Stimulated activated CD8-positive, alpha-beta memory T cell treated with anti-CD3 and anti-CD28 coated beads, Interleukin-7, amount 100 ng/mL, for 24 hours (primary cell): ENCODE measurements around the gene P2RX6.
"Not testable (repeated sequence)": the region's sequence is repeated elsewhere in the genome, so short reads cannot be mapped to it uniquely, and the experiment has no call there.

Experiments used
- DNase-seq: peaks from one replicate; pipeline ENCODE4 v3.0.0-alpha.2; 2020; ENCODE audit warnings: low read depth

P2RX6 gene

DNA sequence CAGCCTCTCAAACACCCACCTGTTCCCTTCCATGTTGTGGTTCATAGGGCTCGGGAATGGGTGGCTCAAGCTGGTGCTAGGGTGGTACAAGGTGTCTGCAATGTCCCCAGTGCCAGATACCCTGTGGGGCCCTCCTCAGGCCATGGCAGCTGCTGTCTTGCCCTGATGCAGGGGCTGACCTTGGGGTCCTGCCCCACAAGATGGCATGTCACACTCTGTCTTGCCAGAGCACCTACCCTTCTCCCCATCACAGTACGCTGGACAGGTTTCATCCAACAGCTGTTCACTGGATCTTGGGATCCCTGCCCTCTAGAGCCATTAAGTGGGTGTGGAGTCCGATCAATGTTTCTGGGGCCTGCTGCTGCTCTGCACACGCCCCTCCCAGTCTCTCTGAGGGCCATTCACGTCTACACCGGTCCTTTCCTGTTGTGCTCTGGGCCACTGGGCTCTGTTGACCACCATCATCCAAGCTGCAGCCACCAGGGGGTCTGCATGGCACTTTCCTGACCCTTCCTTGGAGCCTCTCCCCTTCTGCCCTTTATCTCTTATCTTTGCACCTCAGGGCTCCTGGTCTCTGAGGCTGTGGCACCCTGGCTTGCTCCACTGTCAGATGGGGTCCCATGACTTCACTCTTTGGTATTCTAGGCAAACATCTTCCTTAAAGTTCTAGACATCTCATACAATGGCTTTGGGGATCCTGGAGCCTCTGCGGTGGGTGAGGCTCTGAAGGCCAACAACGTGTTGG, 37.9 kb downstream of the P2RX6 start:
- no peak for DNase-seq

DNA sequence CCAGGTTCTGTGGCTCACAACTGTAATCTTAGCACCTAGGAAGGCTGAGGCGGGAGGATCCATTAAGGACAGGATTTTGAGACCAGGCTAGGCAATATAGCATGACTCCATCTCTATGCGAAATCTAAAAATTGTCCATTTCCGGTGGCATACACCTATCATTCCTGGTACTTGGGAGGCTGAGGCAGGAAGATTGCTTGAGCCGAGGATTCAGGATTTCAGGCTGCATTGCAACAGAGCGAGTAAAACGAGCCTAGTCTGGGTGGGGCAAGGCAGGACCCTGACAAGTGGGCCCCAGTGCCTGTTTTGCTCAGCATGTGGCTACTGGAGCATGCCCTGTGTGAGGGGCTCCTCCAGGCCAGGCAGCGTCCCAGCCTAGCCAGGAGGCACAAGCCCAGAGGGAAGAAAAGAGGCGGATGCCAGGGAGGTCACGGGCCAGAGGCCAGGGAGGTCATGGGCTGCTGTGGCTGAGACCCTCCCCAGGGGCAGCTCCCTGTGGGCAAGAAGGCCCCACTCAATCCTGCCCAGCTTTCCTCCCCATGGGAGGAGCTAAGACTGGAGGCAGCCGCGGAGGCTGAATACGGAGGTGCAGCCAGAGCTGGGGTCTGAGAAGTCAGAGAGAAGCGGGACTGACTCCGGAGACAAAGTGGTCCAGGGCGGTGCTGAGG, 39.2 kb downstream of the P2RX6 start:
- no peak for DNase-seq

DNA sequence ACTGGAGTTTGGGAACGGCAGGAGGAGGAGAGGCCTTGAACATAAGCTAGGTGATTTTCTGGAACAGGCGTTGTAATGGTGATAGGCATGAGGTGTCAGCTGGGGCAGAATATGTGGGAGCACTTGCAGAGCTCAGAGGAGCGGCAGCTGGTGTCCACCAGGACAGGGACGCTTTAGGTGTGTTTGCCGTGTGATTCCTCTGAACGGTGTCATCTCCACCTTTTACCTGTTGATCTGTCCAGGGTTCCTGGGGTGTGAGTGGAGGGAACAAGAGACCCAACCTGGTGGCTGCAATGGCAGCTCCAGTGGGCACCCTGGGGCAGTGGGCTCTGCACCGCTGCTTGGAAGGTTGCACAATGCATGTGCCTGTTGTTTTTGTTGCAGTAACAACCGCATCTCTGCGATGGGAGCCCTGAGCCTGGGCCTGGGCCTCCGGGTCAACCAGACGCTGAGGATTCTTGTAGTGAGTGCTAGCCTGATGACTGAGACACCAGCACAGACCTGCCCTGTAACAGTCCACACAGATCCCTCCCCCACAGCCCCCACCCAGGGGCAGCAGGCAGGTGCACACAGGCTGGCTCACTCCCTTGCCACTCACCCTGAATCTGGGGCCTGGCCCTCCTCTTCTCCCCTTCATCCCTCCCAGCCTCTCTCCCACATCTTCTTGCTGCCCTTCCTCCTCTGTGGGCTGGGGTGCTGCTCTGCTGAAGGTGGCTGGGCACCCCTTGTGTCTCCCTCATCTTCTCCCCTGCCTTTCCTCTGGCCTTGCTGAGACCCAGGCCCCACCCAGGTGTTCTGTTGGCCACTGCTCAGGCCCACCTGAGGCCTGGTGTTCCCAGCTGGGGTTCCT, 40.0 kb downstream of the P2RX6 start:
- no peak for DNase-seq

DNA sequence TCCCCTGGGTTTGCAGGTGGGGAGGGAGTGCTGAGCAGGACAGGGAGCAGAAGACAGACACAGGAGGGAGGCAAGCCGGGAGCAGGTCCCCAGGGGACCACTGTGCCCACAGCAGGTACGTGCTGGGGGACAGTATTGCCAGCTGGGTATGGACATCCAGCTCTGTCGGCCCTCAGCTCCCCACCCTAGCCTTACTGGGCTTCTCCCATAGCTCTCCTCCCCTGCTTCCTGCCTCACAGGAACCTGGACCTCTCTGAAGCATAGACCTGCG, 40.5 kb downstream of the P2RX6 start:
- DNase-seq, result no peak

DNA sequence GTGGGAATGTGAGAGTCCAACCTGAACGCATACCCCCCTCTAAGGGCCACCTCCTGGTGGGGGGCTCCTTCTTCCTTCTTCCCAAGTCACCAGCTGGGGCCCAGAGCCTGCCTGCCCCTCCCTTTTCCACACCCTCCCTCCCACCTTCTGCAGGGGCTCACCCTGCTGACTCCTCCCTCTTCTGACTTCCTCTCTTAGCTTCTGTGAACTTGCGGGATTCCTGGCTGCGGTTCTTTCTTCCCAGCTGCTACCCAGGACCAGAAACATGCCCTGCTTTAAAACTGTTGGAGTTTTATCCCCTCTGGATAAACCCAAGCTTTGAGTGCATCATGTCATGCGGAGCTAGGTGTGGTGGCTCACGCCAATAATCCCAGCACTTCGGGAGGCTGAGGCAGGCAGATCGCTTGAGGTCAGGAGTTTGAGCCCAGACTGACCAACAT, 40.9 kb downstream of the P2RX6 start:
- DNase-seq, result no peak

DNA sequence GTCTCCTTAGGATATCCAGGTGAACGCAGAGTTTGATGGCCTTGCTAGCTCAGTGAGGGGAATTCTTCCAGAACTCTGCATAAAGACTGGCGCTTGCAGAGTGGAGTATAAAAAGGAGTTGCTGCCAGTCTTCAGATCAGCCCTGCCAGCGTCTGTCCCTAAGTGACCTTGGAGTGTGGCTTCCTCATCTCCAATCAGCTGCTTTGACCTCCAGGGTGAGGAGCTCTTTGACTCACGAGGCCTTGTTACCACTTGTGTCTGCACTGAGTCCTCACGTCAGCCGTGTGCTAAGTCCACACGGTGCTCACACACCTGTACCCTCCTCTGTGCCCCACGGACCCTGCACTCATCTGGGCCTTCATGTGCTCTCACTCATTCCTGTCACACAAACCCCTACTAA, 45.4 kb downstream of the P2RX6 start:
- DNase-seq, result not testable (repeated sequence)

DNA sequence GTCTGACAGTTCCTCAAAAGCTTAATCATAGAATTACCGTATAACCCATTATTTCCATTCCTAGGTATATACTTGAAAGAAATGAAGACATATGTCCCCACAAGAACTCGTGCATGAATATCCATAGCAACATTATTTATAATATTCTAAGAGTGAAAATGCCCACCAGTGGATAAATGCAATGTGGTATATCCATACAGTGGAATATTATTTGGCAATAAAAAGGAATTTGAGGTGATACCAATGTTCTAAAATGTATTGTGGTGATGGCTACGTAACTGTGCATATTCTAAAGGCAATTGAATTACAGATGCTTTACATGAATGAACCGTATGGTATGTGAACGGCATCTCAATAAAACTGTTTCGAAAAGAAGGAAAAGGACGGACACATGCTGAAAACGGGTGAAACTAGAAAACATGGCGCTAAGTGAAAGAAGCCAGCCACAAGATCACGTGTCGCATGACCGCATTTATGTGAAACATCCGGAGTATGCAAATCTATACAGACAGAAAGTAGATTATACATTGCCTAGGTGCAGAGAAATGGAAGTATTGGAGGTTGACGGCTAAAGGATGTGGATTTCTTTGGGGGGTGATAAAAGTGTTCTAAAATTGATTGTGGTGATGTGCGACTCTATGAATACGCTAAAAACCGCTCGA, 46.8 kb downstream of the P2RX6 start:
- DNase-seq, result not testable (repeated sequence)

DNA sequence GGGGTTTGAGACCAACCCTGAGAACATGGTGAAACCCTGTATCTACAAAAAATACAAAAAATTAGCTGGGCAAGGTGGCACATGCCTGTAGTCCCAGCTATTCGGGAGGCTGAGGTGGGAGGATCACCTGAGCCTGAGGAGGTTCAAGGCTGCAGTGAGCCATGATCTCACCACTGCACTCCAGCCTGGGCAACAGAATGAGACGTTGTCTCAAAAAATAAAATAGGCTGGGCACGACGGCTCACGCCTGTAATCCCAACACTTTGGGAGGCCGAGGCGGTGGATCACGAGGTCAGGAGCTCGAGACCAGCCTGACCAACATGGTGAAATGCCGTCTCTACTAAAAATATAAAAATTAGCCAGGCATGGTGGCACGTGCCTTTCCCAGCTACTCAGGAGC, 49.5 kb downstream of the P2RX6 start:
- DNase-seq, result not testable (repeated sequence)

DNA sequence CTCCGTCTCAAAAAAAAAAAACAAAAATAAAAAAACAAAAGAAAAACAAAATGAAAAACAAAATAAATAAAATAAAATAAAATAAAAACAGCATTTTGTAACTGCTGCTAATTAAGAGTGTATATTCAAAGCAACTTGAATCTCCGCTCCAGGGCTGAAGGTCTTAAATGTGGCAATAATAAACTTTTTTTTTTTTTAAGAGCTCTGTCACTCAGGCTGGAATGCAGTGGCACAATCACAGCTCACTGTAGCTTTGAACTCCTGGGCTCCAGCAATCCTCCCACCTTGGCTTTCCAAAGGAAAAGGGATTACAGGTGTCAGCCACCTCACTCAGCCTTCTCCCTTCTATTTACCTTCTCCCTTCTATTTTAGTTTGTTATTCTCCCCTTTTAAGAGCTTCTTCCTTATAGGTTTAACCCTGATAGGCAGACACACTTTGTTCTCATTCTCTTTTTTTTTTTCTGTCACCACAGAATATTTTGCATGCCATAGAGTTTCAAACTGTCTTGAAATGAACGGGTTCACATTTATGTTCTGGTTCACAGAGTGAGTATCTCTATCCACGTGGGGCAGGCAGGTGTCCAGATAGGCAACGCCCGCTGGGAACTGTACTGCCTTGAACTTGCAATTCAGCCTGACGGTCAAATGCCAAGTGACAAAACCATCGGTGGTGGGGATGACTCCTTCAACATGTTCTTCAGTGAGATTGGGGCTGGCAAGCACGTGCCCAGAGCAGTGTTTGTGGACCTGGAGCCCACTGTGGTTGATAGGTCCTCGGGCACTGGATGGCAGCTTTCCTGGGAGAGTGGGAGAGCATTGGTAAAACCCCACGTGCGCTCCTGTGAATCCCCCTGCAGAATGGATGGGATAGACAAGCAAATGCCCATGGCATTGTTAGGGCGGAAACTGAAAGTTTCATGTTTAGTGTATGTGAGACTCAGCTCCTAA, 50.2 kb downstream of the P2RX6 start:
- no peak for DNase-seq

DNA sequence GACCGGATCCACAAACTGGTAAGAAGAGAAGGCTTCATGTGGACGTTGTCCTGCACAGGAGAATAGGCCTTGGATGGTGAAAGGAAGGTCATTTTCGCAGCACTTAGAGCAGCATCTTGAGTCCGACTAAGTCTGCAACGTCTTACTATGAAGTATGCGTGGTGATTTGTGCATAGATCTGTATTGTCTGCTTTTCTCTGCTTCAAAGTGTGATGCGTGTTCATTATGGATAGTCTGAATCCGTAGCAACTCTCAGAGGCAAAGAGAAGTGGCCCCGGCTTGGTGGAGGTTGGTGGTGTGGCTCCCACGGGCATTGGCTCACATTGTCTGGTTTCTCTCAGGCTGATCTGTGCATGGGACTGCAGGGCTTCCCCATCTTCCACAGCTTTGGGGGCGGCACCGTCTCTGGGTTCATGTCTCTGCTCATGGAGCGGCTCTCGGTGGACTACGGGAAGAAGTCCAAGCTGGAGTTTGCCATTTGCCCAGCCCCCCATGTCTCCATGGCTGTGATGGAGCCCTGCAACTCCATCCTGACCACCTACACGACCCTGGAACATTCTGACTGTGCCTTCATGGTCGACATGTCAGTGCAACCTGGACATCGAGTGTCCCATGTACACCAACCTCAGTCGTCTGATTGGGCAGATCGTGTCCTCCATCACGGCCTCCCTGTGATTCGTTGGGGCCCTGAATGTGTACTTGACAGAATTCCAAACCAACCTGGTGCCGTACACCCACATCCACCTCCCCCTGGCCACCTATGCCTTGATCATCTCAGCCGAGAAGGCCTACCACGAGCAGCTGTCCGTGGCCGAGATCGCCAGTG, 52.3 kb downstream of the P2RX6 start:
- DNase-seq, result no peak

DNA sequence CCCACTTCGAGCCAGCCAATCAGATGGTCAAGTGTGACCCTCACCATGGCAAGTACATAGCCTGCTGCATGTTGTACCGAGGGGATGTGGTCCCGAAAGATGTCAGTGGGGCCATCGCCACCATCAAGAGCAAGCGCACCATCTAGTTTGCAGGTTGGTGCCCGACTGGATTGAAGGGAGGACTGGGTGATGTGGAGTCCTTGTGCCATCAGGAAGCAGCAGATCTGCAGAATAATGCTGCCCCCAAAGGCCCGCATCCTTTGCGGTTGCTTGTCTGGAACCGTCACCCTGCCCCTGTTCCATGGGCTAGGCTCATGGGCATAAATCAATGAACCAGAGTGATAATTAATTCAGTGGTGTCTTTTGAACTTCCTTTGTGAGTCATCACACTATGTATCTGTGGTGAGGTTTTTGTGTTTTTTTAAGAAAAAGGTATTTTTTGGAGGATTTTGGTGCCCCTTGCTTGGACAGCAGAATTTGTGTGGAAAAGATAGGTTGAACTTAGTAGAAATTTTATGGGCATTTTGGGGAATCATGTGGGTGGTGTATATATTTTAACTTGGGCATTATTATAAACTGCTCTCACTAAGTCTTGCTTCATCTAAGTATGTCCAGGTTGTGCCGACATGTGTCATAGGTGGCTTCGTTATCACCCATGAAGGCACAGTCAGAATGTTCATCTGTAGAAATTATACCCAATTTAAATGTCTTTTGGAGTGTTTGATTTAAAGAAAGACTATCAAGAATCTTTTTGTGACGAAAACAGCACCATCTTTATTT, 53.1 kb downstream of the P2RX6 start:
- no peak for DNase-seq

DNA sequence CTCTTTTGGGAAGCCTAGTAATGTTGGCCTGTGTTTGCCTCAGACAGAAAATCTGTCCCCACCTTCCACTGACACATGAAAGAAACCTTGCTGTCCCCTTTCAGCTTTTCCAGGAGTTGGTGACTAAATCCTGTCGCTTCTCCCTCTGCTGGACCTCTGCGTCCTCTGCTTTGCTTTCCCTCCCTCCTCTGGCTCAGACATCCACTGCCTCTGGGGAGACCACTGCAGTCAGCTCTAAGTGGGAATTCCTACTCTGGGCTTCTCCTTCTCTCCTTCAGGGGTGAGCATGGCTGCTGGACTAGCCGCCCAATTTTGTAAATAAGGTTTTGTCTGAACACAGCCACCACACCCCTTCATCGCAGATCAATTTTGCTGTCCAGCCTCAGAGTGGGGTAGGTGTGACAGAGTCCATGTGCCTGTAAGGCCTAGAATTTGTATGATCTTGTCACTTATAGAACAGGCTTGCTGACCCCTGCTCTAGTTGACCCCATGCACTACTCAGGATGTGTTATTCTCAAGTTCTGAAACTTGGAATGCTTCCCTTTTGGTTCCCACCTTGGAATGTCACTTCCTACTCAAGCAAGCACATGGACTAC, 53.8 kb downstream of the P2RX6 start:
- no peak for DNase-seq

DNA sequence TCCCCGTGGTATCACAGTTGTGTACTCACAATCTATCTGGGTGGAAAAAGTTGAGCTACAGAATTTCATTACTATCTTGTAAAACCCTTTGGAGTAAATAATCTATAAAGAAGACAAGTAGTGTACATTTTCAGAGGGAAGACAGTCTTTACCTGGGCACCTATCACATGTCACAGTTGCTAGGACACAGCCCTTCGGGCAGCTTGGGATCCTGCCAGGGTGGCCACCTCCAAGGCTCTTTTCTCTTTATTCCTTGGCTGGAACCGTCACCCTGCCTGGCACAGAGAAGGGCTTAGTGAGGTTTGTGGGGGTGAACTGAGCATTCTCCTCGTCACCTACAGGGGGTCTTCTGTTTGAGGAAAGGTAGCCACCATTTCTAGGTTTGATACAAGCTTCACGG, 54.4 kb downstream of the P2RX6 start:
- DNase-seq, result no peak

DNA sequence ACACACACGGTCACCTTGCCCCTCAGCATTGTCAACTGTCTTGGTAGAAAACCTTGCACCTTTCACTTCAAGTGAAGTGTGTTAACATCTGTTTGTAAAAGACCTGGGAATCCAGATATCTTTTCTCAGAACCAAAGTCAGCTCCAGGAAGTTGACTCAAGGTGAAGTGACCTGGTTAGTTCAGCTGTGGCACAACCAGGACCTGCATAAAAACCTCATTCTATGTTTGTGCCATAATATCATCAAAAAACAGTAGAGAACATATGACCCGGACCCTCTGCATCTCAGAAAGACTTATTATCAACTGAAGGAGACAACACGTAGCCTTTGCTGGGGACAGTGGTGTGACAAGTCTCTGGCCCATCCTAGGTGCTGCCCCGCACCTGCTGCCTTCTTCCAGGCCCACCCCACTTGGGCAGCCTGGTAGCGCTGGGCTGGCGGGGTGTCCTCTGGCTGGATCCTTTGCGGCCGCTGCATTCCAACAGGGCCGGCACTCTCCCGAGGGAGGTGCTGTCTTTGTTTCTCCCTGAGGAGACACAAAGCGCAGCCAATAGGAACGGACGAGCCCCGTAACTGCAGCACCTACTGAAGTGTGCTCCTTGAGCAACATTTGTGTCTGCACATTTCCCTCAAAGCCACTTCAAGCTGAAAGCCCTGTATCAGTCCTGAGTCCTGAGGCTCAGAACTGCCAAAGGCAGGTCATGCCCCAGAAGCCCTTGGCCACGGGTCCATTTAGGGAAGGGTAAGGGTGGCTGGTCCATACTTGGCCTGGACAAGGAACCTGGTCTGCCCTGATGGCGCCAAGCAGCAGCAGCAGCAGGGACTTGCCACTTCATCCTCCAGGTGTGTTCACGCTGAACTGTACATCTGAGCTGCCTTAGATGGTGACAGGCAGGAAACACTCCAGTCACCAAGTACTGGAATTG, 56.0 kb downstream of the P2RX6 start:
- DNase-seq, result no peak

DNA sequence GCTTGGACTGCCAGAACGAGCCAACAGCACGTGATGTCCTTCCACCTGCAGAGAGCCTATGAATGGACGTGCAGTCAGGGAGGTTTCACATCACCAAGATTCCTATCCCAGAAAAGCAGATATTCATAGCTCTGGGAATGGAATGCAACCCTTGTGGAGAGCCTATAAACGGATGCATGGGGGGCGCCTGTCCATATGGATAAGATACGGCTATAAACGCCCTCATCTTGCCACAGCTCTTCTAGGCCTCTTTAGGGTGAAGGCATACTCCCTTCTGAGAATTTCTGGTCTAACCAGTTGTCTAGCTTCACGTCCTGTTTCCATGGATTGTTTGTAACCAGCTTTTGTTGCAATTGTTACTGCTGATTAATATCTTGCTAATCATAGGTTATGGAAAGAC, 56.8 kb downstream of the P2RX6 start:
- DNase-seq, result not testable (repeated sequence)

DNA sequence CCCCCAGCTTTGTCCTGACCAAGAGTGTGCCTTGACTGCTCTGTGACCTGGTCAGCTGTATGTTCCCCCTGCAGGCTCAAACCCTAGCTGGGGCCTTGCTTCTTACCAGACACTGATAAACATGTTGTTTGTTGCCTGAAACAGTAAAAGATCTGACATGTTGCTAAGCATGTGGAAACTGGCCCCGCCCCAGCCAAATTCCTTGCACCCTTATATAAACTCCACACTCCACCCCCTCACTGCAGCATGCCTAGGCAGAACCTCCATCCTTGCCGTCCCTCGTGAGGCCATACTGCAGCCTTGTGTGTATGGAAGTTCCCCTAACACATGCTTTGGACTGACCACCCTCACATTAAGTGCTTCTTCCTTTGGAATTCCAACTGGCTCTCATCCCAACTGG, 58.1 kb downstream of the P2RX6 start:
- DNase-seq, result no peak

DNA sequence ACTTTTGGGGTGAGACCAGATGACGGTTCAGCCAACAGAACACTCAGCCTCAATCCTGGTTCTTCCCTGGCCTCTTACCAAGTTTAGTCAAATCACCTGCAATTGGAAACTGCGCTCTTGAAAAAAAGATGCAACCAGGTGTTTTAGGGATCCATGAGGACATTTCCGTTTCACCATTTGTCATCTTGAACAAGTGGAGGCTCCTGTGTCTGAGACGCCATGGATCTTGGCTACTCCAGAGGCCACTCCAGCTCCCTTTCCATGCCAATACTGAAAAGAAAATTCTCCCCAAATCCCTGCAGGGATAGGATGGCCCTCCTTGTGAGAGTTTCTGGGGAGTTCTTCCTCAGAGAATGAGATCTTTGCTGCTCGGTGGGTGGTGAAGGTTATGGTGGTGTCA, 58.5 kb downstream of the P2RX6 start:
- DNase-seq, result no peak

DNA sequence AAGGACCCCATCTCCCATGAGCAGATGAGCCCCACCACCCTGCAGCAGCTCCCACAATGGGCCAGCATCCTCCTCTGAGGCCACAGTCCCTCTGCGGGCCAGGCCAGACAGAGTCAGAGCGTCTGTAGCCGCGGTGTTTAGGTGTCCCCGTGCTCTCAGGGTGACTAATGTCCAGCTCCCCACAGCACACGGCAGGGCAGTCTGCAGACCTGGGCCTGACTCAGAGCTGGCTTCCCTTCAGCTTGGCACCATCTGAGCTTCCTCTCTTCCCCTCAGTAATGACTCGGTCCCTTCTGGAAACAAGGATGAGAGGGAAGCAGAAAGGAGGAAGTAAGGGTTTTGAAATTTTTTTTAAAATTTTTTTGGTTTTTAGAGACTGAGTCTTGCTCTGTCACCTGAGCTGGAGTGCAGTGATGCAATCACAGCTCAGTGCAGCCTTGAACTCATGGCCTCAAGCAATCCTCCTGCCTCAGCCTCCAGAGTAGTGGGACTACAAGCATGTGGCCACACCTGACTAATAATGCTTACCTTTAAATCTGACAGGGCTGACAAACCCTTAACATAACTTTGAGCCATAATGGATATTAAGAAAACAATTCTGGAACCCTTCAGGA, 59.2 kb downstream of the P2RX6 start:
- DNase-seq, result no peak
